Prostate gland (tissue), 2 donors: Measurements from ENCODE around the gene APOL2.

ENCODE experiments used
- POLR2A ChIP-seq: fragments of 450-650 bp; IDR thresholded peaks from one replicate; pipeline ENCODE4 v1.6.1; 2016; ENCODE audit warnings: antibody characterized with exemption, mild to moderate bottlenecking
- POLR2AphosphoS5 ChIP-seq: sonication (generic); formaldehyde crosslinking; IDR thresholded peaks from one replicate; pipeline ENCODE4 v1.6.1; 2017; ENCODE audit warnings: antibody characterized with exemption
- TF ChIP-seq, protein P1 (sequence below), 4 experiments: fragments of 200-600 bp in 2 of 4; fragments of 450-650 bp in 2 of 4; sonication (generic) in 2 of 4; IDR thresholded peaks; 1 replicate in 3 of 4; 2 replicates in 1 of 4; pipeline ENCODE4 v1.5.1; 2016 to 2019; ENCODE audit warnings: antibody characterized with exemption in 4 of 4, mild to moderate bottlenecking in 2 of 4, moderate library complexity in 2 of 4

DNA sequence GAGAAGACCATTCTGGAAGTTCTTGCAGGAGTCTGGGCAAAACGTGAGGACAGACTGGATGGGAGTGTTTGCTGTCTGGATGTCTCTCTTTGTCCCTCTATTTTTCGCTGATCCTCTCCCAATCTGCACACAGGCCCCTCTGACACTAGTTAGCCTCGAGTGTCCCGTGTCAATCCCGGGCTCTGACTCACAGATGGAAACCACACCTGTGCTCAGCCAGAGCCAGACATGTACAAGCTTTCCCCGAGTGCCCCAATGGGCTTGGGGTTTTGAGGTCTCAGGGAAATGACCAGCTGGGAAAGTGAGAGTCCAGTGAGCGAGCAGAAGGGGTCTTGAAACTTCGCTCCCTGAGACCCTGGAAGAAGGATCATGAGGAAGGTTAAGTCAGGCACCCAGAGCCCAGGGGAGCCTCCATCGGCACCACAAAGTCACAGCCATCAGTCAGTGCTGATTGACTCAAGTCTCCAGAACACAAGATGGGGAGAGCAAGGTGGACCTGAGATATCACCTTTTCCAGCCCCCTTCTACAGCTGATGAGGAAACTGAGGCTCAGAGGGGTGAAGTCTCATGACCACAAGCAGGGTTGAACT is 13.9 kb downstream of the APOL2 start:
- TF ChIP-seq, protein P1, sequence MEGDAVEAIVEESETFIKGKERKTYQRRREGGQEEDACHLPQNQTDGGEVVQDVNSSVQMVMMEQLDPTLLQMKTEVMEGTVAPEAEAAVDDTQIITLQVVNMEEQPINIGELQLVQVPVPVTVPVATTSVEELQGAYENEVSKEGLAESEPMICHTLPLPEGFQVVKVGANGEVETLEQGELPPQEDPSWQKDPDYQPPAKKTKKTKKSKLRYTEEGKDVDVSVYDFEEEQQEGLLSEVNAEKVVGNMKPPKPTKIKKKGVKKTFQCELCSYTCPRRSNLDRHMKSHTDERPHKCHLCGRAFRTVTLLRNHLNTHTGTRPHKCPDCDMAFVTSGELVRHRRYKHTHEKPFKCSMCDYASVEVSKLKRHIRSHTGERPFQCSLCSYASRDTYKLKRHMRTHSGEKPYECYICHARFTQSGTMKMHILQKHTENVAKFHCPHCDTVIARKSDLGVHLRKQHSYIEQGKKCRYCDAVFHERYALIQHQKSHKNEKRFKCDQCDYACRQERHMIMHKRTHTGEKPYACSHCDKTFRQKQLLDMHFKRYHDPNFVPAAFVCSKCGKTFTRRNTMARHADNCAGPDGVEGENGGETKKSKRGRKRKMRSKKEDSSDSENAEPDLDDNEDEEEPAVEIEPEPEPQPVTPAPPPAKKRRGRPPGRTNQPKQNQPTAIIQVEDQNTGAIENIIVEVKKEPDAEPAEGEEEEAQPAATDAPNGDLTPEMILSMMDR (IDR thresholded peaks at IDR 0.05), result no peak
- TF ChIP-seq POLR2A (no peak), POLR2AphosphoS5 (no peak)
